ENCODE measurements around the gene BLOC1S3.
A peak's percentile ranks its signal among the peaks of the same experiment; 100 is the strongest.

The BLOC1S3 gene

DNA sequence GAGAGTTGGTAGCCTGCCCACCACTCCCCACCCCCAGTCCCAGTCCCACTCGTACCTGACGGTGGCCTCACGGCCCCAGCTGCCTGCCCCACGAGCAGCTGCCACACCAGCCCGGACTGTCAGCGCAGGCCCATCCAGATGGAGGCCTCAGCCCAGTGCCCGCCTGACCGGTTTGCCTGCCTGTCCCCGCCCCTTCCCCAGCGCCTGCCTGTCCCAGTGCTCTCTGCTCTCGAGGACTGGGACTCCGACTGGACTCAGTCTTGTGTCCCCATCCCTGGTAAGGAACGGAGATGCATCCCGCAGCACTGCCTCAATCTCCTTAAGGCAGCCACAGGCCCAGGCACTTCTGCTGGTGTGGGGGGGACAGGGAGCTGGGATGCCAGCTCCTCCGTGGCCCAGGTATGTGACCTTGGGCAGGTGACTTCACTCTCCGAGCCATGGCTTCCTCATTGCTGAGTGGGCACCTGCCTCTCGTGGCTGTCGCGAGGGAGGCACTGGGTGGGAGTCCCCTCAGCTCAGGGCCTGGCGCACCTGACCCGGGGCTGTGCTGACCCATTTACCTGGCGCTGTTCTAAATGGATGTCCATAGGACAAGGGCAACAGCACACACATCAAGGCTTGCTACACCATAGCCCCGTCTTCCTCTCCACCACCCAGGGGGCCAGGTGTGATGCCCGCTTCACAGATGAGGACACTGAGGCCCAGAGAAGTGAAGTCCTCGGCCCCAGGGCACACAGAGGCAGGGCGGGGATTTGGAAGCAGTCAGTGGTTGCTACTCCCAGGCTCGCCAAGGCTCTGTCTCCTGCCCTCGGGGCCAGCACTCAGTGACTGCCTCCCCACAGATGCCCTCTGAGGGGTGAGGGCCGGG, 17.5 kb upstream of the BLOC1S3 start, which contains the start of gene NKPD1:
Gene NKPD1, minus strand, starts transcription at position 113 of the 868 bp plus-strand sequence. CDS start 832 bp downstream, outside the sequence.
- peak; percentile 39 for DNase-seq (ENCODE audit: low spot score)

DNA sequence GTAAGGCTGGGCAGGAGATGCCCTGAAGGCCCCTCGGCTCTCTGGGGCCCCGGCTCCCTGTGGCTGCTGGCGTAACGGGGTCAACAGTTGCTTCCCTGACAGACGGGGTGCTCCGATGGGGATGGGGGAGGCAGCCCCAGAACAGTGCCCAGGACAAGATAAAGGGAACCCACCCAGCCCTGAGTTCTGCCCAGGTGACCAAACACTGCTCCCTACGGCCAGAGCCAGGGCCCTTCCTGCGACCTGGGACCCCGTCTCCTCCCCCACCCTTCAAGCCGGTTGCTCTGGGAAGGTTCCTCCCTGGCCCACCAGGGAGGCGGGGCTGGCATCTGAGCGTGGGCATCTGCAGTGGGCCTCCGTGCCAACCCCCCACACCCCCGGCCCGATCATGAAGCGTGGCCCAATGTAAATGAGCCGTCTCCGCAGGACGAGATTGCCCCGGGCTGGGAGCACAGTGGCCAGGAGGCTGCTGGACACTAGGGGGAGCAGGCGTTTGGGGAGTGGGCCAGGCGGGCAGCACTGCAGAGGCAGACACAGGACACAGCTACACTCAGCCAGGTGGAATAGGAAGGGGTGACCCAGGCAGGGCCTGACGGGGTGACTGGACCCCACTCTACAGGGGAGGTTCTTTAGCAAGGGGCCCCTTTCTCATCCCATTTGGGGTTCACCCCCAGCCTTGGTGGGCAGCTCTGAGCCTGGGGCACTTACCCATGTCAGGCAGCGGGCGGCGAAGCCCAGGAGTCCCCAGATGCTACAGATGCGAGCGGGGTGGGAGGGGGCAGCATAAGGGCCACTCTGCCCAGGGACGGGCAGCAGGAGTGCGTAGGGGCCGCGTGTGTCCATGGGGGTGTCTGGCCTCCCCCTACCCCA, 16.6 kb upstream of the BLOC1S3 start:
- DNase-seq (ENCODE audit: low spot score) = peak; percentile 62

DNA sequence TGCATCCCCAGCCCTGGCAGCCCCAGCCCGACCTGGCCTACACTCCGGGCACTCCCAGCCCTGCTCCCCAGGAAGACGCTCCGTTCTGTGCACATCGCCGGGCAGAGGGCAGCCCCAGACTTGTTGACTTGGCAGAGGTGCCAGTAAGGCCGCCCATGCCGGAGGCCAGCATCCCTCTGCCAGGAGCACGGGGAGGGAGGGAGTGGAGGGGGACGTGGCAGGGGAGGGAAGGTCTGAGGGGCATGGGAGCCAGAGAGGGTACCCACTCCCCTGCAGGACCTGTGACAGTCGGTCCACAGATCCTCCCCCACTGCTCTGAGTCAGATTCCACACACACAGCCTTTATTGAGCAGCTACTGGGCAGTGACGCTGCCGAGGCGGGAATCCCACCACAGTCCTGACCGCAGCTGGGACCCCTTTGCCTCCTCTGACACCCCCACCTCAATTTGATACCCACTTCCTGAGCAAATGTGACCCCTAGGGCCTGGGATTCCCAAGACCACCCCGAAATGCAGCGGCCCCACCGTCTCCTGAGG, 15.9 kb upstream of the BLOC1S3 start:
- no peak for DNase-seq (ENCODE audit: low spot score)

DNA sequence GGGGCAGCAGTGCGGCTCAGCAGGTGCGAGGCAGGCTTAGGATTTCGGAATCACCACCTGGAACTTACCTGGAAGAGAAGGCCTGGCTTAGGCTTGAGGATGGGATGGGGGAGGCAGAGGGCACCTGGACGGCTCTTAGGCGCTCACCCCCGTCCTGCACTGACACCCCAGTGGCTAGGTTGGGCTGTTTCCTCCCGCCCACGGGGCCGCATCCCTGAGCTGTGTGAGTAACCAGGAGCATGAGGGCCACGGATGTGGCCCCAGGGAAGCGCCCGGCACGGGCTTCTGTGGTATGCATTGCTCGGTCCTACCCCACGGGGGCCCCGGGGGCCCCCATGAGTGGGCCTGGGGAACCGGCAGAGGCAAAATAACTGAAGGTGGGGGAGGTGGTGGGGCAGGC, 15.4 kb upstream of the BLOC1S3 start:
- DNase-seq (ENCODE audit: low spot score) = no peak

DNA sequence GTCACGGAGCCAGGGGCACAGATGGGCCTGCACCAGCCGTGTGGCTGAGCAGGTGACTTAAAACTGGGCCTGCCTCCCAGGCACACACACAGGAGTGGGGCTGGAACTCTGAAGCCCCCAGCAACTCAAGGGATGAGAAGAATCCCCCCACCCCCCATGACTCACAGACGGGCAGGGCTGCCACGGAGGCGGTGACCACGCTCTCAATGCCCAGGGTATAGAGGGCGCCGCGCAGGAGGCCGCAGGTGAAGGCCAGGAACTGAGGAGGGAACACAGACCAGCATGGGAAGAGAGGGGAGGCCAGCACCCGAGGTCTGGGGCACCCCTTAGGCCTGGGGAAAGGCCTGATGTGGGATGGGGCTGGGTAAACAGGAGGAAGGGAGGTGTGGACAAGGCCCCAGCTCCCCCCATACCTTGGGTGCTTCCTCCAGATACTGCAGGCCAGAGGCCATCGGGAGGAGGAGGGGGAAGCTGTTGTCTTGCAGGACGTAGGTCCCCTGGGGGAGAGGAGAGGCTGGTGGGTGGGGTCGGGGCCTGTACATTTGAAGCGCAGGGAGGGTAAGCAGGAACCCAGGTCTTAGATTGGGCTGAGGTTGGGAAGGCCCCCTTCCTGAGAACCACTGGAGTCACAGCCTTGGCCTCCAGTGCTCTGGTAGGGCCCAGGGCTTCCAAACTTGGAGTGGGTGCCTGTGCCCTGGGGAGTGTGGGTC, 14.7 kb upstream of the BLOC1S3 start:
- no peak for DNase-seq (ENCODE audit: low spot score)

DNA sequence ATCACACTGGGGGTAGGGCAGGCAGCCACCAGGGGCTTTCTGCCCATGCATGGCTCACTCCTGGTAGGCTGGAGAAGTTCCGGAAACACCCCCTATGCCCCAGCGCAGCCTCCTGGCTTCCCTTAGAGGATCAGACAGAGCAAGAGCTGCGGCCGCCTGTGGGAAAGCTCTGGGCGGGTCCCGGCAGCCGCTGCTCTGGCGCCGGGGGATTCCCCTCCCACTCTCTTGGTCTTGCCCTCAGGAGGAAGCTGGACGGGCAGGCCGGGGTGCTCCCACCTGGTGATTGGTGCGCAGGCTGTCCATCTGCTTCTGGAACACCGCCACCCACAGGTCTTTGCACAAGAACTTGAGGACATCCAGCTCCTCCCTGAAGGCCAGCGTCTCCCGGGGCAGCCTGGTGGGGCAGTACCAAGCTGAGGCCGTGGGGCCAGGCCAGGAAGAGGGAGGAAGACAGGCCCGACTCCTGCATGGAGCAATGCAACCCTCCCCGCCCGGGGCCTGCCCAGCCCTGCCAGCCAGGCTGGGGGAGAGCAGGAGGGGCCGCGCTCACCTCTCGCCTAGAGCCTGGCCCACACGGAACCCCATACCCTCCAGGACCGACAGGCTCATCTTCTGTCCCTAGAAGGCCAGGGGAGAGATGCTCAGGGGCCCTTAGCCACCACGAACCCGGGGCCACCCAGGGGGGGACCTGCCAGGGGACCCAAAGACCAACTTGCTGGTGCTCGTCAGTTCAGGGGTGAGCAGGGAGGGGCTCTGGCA, 13.8 kb upstream of the BLOC1S3 start:
- DNase-seq (ENCODE audit: low spot score) = peak; percentile 72

DNA sequence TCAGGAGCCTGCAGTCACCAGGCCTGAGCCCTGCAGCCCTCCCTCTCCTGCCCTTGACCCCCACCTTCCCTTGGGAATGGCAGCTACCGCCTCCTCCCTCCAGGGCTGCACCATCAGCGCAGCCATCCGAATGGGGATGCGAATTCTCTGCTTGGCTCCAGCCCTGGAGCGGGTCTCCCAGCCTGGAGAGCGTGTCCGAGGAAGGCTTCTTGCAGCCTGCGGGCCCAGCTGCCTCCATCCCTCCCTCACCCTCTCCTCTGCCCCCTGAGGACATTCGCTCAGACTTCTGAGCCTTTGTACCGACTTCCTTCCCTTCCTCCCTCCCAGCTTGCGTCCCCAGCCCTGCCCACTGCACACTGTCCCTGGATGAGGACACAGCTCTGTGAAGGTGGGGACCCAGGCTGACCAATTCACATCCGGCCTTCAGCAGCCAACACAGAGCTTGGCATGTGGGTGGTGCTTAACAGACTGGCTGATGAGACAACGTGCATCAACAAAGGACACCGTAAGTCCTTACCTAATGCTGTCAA, 11.8 kb upstream of the BLOC1S3 start:
- DNase-seq (ENCODE audit: low spot score) = peak; percentile 75

DNA sequence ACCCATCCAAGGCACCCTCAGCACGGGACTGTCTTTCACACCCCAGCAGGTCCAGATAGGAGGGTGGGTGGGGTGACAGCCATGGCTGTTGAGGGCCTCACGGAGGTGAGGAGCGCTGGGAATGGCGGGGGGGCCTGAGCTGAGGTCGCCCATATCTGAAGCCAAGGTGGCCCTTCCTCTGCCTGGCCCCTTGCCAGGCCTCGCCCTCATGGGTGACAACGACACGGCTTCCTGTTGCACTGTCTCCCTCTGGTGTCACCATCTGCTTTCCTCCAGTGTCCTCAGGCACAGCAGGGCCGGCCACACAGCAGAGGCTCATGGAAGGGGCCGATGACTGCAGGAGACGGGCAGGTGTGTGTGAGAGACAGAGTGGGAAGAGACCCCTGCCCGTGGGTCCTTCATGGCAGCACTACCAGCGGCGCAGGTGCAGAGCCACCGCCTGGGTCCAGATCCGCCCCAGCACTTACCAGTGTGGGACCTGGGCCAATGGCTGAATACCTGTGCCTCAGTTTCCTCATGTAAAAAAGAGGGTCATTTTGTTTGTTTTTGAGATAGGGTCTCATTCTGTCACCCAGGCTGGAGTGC, 9.7 kb upstream of the BLOC1S3 start:
- no peak for DNase-seq (ENCODE audit: low spot score)

DNA sequence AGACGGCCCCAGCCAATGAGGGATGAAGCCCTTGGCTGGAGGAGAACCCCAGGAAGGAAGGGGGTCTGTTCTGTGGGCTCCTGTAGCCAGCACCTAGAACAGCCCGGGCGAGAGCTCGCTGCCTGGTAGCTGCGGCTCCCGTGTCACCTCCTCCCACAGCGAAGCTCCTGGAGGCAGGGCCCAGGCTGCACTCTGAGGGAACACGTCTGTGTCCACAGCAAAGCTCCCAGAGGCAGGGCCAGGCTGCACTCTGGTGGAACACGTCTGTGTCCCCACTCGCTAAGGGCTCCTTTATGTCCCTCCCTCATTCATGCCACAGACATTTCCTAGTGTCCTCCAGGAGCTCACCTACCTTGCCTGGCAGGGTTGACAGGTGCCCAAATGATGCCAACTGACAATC, 9.0 kb upstream of the BLOC1S3 start:
- DNase-seq (ENCODE audit: low spot score) = no peak

DNA sequence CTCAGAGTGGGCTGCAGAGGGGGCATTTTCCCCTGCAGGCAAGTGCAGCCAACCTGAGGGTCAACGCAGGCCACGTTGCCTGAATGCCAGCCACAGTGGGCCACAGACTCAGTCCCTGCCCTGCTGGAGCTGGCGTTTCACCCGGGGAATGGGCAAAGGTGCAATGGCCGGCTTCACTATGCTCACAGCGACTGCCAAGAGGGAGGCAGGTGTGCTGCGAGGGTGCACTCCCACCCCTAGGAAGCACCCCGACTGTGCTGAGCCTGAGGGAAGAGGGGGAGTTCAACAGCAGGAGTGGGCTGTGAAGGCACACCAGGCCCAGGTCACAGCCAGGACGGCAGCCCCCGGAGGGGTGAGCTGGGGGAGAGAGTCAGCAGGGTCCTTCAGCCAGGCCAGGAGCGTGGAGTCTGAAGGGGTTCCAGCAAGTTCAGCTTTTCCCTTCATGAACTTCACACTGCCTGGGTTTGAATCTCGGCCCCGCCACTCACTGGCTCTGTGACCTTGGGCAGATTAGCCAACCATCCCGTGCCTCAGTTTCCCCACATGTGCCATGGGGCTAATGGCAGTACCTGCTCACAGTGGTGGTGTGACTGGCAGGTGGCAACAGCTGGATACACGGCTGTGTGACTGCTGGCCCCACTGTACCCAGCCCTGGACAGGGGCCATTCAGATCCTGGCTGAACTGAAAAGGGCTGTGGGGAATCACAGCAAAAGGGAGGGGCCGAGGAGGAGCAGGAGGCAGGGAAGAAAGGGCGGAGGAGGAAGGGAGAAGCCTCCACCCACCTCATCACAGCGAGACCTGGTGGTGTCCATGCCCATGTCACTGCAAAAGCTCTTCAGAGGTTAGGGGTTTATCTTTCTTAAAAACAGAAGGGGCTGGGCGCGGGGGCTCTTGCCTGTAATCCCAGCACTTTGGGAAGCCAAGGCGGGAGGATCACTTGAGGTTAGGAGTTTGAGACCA, 8.2 kb upstream of the BLOC1S3 start:
- no peak for DNase-seq (ENCODE audit: low spot score)

DNA sequence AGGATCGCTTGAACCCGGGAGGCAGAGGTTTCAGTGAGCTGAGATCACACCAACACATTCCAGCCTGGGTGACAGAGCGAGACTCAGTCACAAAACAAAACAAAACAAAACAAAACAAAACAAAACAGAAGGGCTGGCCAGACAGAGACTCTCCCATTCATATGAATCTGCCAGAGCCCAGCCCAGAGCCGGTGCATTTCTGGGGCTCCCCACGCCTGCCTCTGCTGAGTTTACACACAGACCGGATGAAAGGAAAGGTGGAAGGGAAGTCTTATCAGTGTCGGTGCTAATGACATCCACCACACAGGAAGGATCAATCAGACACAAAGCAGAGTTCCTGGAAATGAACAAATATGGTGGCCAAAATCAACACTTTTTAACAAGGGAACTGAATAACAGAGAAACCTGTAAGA, 7.4 kb upstream of the BLOC1S3 start:
- no peak for DNase-seq (ENCODE audit: low spot score)

DNA sequence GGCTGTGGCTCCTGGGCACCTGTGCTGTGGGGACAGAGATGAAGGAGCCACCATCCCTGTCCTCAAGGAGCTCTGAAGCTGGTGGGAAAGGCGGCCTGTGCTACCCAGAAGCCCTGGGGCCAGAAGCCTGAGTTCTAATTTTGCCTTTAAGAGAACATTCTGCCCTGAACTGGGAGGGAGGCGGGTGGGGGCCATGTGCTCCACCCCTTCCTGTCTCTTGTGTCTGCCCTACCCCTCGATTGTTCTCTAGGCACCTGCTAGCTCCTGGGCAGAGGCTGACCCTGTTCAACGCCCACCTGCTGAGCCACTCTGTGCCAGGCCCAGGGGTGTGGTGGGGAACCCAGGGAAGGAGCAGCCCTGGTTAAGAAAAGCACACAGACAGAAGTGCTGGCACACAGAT, 6.4 kb upstream of the BLOC1S3 start:
- no peak for DNase-seq (ENCODE audit: low spot score)

DNA sequence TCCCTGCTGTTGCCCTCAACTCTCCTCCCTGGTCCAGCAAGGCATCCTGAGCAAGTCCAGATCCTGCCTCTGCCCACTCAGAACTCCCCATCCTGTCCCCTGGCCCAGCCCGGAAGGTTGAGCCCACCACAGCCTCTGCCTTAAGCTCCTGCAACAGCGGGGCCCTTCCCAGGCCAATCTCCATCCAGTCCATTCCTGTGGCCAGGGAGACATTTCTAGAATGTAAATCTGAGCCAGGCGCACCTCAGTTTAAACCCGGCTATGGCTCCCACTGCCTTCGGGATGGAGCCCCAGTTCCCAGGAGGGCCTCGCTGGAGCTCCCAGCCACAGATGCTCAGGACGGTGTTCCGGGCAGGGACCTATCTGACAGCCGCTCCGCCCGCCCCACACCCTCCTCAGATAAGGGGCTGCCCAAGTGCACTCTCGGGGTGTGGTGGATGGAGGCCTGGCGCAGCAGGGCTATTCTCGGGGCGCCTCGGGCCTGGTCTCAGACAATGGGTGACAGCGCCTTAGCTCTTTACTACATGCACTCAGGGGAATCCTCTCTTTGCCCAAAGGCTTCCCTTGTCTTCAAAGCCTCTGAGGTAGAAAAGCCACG, 5.9 kb upstream of the BLOC1S3 start:
- no peak for DNase-seq (ENCODE audit: low spot score)

DNA sequence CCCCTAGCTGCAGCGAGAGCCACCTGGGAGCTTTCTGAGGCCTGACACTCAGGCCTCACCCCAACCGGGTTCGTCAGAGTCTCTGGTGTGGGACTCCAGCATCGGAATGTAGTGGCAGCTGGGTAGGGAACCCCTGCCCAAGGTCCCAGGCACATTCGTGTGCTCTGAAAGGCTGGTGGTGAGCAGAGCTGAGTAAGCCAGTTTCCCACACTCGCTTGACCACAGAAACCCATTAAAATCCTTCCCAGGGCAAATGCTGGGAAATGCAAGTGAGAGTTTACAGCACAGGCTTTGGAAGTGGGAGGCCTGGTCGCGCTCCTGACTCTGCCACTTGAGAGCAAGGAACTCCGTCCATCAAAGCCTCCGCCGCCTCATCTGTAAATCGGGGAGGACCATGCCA, 4.8 kb upstream of the BLOC1S3 start:
- no peak for DNase-seq (ENCODE audit: low spot score)

DNA sequence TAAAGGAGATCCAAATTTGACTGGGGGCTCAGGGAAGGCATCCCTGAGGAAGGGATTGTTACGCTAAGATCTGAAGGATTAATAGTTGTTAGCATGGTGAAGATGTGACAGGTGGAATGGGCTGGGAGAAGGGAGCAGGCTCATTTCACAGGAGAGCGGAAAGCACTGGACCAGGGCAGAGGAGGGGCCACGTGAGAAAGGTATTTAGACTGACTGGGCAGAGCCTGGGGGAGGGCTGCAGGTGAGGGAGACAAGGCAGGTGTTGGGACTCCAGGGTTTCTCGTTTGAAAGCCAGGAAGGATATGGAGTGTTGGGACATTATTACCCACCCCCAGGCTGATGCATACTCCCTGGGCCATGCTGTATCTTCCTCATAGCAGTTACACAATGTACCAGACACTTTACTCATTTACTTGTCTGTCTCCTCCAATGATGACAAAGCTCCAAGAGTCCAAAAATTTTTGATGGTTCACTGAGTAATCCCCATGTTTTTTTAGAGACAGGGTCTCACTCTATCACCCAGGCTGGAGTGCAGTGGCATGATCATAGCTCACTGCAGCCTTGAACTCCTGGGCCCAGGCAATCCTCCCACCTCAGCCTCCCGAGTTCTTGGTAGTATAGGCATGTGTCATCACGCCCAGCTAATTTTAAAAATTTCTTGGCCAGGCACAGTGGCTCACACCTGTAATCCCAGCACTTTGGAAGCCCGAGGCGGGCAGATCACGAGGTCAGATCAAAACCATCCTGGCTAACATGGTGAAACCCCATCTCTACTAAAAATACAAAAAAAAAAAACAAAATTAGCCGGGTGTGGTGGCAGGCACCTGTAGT, 2.9 kb upstream of the BLOC1S3 start:
- no peak for DNase-seq (ENCODE audit: low spot score)

DNA sequence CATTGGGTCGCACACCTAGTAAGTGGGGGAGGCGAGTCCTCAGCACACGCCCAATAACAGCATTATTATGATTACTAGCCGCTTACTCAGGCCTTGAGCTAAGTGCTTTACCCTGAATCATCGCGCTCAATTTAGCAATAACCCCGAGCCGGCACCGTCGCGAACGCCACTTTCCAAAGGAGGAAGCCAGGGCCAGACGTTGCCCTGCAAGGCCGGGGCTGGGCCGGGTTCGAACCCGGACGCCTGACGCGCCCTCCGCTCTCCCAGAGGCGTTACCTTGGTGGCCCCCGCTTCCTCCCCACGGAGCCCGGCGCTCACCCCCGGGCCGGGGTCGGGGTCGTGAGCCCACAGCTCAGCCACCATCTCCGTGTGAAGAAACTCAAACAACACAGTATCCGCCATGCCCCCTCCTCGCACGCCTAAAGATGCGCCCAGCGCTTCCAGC, 745 bp upstream of the BLOC1S3 start, which contains the start of gene TRAPPC6A:
Gene TRAPPC6A, minus strand, starts transcription at position 421 of the 445 bp plus-strand sequence. Its CDS starts 19 bp downstream, at position 402.
- peak; percentile 41 for DNase-seq (ENCODE audit: low spot score)
